HUES64 (cell line): ENCODE data around the gene ZCCHC14.

ENCODE experiments used
- H3K27ac ChIP-seq: 2 replicates; pipeline ENCODE4 v1.7.0; 2013; ENCODE audit warnings: low read depth, low read length, inconsistent platforms
- H3K27me3 ChIP-seq: 2 replicates; pipeline ENCODE4 v1.6.1; 2013; ENCODE audit warnings: mild to moderate bottlenecking, low read length; ENCODE audit not compliant: insufficient read depth
- H3K36me3 ChIP-seq: 2 replicates; pipeline ENCODE4 v1.6.1; 2013; ENCODE audit warnings: mild to moderate bottlenecking, low read length; ENCODE audit not compliant: insufficient read depth
- H3K4me1 ChIP-seq: 2 replicates; pipeline ENCODE4 v1.6.1; 2013; ENCODE audit warnings: mild to moderate bottlenecking, low read length, moderate library complexity; ENCODE audit not compliant: insufficient read depth
- H3K4me3 ChIP-seq: 2 replicates; pipeline ENCODE4 v1.5.1; 2013; ENCODE audit warnings: mild to moderate bottlenecking, low read length, moderate library complexity
- H3K9ac ChIP-seq: 2 replicates; pipeline ENCODE4 v1.6.1; 2013; ENCODE audit warnings: mild to moderate bottlenecking, low read depth, low read length
- H3K9me3 ChIP-seq: 2 replicates; pipeline ENCODE4 v1.6.1; 2013; ENCODE audit warnings: low read depth, low read length; ENCODE audit not compliant: insufficient read depth
- WGBS: fragments of 150-250, 120-280 bp; methylation state at CpG from one replicate; pipeline ENCODE4 v1.1.7; 2013; ENCODE audit warnings: missing lambda C conversion rate; 5-methylcytosine and 5-hydroxymethylcytosine counted together

ZCCHC14 gene

DNA sequence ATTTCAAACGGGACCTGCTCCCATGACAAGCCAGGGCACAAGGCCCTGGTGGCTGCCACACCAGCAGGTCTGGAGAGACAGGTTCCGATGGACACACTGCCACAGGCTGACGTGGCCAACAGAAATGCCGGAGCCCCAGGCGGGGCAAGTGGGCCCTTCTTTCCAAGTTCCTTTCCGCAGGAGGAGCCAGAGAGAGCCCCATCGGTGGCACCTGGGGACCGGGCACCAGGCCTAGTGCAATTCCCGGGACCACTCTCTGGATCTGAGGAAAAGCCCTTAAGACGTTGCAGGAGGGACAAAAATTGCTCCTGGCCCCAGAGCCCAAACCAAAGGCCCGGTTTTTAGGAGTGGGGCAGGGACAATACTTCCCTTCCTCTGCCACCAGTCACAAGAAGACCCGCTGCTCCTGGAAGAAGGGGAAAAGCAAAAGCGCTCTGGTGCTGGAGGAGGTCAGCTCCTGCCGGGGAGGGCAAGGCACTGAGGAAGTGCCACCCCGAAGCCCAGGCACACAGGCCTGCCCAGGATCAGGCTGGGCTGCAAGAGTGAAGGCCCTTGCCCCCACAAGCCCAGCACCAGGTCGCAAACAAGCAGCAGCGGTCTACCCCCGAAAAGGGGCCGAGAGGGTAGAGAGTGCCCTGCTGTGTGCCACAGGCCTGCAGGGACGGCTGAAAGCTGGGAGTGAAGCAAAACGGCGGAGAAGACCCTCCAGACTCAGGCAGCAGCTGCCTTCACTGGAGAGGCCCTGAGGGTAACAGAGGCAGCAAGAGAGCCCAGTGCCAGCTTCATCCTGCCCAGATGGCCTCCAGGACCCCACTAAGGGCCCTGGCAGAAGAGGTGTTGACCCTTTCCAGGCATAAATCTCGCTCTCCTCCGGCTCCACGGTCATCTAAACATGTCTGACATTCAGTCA lies 71.6 kb downstream of the ZCCHC14 start:
- Histone ChIP-seq H3K9ac (no peak overlapping the region), H3K27me3 (no peaks in the 10 kb centered on the region), H3K4me1 (peaks cover under 1% of the 10 kb centered on the region; the same call in 1 of the 2 replicates), H3K27ac (no peak overlapping the region), H3K4me3 (no peak overlapping the region), H3K36me3 (peaks cover 62% of the 10 kb centered on the region), H3K9me3 (no peaks in the 10 kb centered on the region)
- 95% methylated on average over 24 of the region's 25 CpGs for WGBS

- H3K36me3 ChIP-seq, result peaks cover 69% of the 10 kb centered on the region
Observed at GRCh38 chr16:87420026-87421002, 72.5 kb downstream of the ZCCHC14 start.

DNA sequence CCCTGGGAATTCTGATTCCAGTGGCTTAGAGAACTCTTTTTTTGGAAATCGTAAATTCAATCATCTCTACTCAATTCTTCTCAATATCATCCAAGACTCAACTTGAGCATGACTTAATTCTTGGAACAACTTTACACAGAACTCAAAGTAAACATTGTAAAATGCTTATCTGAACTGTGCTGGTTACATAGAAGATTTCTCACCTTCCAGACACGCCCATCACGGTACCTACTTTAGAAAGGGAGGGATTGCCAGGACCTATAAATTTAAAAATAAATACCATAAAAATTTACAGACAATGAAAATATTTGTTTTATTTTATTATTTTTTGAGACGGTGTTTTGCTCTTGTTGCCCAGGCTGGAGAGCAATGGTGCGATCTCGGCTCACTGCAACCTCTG lies 74.2 kb downstream of the ZCCHC14 start:
- H3K4me1 ChIP-seq, result no peaks in the 10 kb centered on the region
- no peak overlapping the region for H3K4me3 ChIP-seq
- H3K27ac ChIP-seq, result no peak overlapping the region
- H3K9me3 ChIP-seq, result no peaks in the 10 kb centered on the region
- H3K36me3 ChIP-seq, result peaks cover 74% of the 10 kb centered on the region
- H3K9ac ChIP-seq, result no peak overlapping the region
- 72% methylated on average over 4 of the region's 6 CpGs for WGBS
- no peaks in the 10 kb centered on the region for H3K27me3 ChIP-seq

More at GRCh38 chr16:87420026-87421002, 72.5 kb downstream of the ZCCHC14 start:
- Histone ChIP-seq H3K27ac (no peak overlapping the region), H3K9ac (no peak overlapping the region), H3K4me1 (no peaks in the 10 kb centered on the region), H3K4me3 (no peak overlapping the region), H3K27me3 (no peaks in the 10 kb centered on the region), H3K9me3 (no peaks in the 10 kb centered on the region)
- 96% methylated on average over 25 of the region's 25 CpGs for WGBS

DNA sequence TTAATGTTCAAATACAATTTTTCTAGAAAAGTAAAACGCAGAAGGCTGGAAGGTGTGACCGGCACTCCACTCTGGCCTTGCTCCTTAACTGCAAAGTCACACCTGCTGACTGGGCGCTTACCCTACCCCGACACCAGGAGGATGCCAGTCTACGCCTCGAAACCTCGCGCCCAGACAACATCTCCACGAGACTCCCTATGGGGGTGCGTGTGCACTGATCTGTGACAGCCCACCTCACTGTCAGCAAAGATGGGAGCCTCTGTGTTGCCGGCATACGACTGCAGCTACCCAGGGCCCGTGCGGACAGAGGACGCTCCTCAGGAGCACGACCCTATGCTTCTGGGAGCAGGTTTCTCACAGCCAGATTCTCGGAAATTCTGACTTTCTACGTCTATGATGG lies 74.6 kb downstream of the ZCCHC14 start:
- no peaks in the 10 kb centered on the region for H3K27me3 ChIP-seq
- no peak overlapping the region for H3K9ac ChIP-seq
- 97% methylated on average over 18 of the region's 18 CpGs for WGBS
- no peak overlapping the region for H3K4me3 ChIP-seq
- no peaks in the 10 kb centered on the region for H3K4me1 ChIP-seq
- H3K36me3 ChIP-seq, result peaks cover 74% of the 10 kb centered on the region
- no peak overlapping the region for H3K27ac ChIP-seq
- H3K9me3 ChIP-seq, result no peaks in the 10 kb centered on the region

DNA sequence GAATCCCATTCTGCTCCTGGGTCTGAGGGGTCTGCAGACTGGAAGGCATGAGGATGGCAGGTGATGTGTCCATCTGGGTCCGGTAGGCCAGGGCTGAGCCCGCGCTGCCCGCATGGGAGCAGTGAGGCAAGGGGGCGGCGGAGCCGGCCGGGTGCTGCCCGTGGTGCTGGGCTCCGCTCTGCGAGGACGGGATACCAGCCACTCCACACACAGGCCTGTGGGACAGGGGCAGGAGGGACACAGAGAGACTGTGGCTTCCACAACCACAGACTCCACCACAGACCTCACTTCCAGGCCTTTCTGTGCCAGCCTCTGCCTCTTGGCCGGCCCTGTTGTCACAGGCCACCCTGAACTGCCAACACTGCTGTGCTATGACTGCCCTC lies 75.3 kb downstream of the ZCCHC14 start:
- Histone ChIP-seq H3K9ac (no peak overlapping the region), H3K9me3 (no peaks in the 10 kb centered on the region), H3K4me3 (no peak overlapping the region), H3K27ac (no peak overlapping the region), H3K27me3 (no peaks in the 10 kb centered on the region), H3K36me3 (peaks cover 76% of the 10 kb centered on the region), H3K4me1 (no peaks in the 10 kb centered on the region)
- 97% methylated on average over 13 of the region's 13 CpGs for WGBS

GRCh38 chr16:87416826-87417527 lies 75.8 kb downstream of the ZCCHC14 start:
- no peaks in the 10 kb centered on the region for H3K9me3 ChIP-seq
- peaks cover 80% of the 10 kb centered on the region for H3K36me3 ChIP-seq
- H3K27me3 ChIP-seq, result no peaks in the 10 kb centered on the region
- no peak overlapping the region for H3K9ac ChIP-seq
- no peak overlapping the region for H3K27ac ChIP-seq
- 95% methylated on average over 21 of the region's 23 CpGs for WGBS
- H3K4me3 ChIP-seq, result no peak overlapping the region
- H3K4me1 ChIP-seq, result no peaks in the 10 kb centered on the region

DNA sequence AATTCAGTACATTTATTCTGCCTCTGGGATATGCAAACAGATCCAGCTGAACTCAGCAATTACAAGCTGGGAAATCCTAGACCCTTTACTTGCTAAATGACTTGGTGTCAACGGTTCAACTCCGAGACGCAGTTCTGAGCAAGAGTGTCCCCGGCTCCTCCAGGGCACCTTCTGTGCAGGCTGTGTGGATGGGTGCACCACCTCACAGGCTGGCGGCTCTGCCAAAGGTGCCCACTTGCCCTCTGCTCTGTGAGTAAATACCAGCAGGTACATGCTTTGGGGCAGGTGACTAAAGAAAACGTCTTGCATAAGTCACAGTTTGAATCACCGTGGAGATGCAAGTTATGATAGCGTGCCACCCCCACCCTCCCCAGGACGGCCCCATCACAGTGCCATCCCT lies 77.4 kb downstream of the ZCCHC14 start:
- H3K36me3 ChIP-seq, result peaks cover 79% of the 10 kb centered on the region
- H3K27me3 ChIP-seq, result no peaks in the 10 kb centered on the region
- H3K9ac ChIP-seq, result no peak overlapping the region
- no peak overlapping the region for H3K27ac ChIP-seq
- H3K4me1 ChIP-seq, result no peaks in the 10 kb centered on the region
- no peaks in the 10 kb centered on the region for H3K9me3 ChIP-seq
- WGBS, result 96% methylated on average over 9 of the region's 9 CpGs
- no peak overlapping the region for H3K4me3 ChIP-seq

GRCh38 chr16:87414251-87414680 lies 78.6 kb downstream of the ZCCHC14 start:
- Histone ChIP-seq H3K9me3 (no peaks in the 10 kb centered on the region), H3K9ac (no peak overlapping the region), H3K27ac (no peak overlapping the region), H3K36me3 (peaks cover 81% of the 10 kb centered on the region), H3K27me3 (no peaks in the 10 kb centered on the region), H3K4me1 (no peaks in the 10 kb centered on the region), H3K4me3 (no peak overlapping the region)
- 91% methylated on average over 24 of the region's 24 CpGs for WGBS

DNA sequence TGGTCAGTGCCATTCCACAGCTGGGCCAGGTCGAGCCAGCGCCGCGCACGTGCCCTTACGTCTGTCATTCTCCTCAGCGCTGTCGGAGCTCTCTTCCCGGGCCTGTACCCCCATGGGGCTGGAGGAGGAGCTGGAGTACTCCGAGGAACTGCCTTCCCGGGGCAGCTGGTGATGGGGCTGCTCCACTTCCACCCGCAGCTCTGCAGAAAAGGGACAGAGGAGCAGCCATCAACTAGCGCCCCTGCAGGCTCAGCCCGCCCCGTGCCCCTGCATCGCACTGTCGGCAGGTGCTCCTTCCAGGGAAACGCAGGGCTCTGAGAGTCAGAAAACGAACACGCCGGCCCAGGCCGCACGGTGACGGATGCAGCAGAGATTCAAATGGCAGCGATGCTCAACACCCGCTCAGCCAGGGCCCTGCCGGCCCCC lies 79.8 kb downstream of the ZCCHC14 start:
- Histone ChIP-seq H3K4me1 (no peaks in the 10 kb centered on the region), H3K36me3 (peaks cover 80% of the 10 kb centered on the region), H3K9ac (no peak overlapping the region), H3K9me3 (no peaks in the 10 kb centered on the region), H3K27me3 (no peaks in the 10 kb centered on the region), H3K27ac (no peak overlapping the region), H3K4me3 (no peak overlapping the region)
- WGBS, result 96% methylated on average over 27 of the region's 27 CpGs

GRCh38 chr16:87412371-87412995 lies 80.3 kb downstream of the ZCCHC14 start:
- Histone ChIP-seq H3K4me3 (no peak overlapping the region), H3K9me3 (no peaks in the 10 kb centered on the region), H3K9ac (no peak overlapping the region), H3K27ac (no peak overlapping the region), H3K4me1 (no peaks in the 10 kb centered on the region), H3K36me3 (peaks cover 80% of the 10 kb centered on the region), H3K27me3 (no peaks in the 10 kb centered on the region)
- 95% methylated on average over 31 of the region's 31 CpGs for WGBS
